ENCODE measurements around the gene THG1L. TPM values are rescaled to one million over a fixed set of nuclear protein-coding genes. Genes with fewer than 3 reads are reported as not detected.

The THG1L gene
- total and polyA plus RNA-seq, 2 of the 13 experiments (the other 11 are each of a cell fraction or from before 2014, with no cell fraction given) = 16.6 to 17.2 TPM

DNA sequence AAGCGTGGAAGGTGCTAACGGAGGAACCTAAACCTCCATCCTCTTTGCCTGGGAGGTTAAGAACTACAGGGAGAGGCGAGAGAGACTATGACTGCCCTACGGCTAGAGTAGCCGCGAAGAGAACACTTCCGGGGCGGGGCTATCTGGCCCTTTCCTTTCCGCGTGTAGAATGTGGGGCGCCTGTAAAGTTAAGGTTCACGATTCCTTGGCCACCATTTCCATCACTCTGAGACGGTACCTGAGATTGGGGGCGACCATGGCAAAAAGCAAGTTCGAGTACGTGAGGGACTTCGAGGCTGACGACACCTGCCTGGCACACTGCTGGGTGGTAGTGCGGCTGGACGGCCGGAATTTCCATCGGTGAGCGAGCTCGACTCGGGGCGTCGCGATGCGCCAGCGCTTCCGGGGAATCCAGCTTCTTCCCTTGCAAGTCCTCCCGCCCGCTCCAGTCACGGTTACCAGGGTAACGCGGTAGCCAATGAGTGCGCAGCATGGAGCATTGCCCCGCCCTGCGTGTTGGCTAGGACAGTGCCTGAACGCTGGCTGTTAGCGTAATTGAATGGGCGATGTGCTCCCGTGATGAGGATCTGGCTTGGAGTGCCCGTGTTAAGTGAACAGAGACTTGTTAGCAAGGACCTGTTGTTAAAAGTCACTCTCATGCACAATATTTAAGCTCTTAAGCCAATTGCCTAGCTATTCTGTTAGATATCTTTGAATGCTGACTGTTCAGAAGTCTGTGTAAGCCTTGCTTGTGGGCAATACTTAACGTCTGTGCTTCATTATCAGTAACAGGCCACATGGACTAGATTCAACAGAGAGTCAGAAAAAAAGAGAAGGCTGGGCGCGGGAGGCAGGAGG lies at the start of gene THG1L (continued):
- TF ChIP-seq, protein P1, sequence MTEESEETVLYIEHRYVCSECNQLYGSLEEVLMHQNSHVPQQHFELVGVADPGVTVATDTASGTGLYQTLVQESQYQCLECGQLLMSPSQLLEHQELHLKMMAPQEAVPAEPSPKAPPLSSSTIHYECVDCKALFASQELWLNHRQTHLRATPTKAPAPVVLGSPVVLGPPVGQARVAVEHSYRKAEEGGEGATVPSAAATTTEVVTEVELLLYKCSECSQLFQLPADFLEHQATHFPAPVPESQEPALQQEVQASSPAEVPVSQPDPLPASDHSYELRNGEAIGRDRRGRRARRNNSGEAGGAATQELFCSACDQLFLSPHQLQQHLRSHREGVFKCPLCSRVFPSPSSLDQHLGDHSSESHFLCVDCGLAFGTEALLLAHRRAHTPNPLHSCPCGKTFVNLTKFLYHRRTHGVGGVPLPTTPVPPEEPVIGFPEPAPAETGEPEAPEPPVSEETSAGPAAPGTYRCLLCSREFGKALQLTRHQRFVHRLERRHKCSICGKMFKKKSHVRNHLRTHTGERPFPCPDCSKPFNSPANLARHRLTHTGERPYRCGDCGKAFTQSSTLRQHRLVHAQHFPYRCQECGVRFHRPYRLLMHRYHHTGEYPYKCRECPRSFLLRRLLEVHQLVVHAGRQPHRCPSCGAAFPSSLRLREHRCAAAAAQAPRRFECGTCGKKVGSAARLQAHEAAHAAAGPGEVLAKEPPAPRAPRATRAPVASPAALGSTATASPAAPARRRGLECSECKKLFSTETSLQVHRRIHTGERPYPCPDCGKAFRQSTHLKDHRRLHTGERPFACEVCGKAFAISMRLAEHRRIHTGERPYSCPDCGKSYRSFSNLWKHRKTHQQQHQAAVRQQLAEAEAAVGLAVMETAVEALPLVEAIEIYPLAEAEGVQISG (CRISPR knock-in tag; IDR thresholded peaks at IDR 0.05) = peak; percentile 99
- 0 out of 2 replicates have a peak, but pooled peaks have one; percentile 27 for TF ChIP-seq ZNF557 (CRISPR knock-in tag; IDR thresholded peaks at IDR 0.05)
- no peak for TF ChIP-seq SIN3B (IDR thresholded peaks at IDR 0.05; ENCODE audit: low read length)
- TF ChIP-seq, protein P2, sequence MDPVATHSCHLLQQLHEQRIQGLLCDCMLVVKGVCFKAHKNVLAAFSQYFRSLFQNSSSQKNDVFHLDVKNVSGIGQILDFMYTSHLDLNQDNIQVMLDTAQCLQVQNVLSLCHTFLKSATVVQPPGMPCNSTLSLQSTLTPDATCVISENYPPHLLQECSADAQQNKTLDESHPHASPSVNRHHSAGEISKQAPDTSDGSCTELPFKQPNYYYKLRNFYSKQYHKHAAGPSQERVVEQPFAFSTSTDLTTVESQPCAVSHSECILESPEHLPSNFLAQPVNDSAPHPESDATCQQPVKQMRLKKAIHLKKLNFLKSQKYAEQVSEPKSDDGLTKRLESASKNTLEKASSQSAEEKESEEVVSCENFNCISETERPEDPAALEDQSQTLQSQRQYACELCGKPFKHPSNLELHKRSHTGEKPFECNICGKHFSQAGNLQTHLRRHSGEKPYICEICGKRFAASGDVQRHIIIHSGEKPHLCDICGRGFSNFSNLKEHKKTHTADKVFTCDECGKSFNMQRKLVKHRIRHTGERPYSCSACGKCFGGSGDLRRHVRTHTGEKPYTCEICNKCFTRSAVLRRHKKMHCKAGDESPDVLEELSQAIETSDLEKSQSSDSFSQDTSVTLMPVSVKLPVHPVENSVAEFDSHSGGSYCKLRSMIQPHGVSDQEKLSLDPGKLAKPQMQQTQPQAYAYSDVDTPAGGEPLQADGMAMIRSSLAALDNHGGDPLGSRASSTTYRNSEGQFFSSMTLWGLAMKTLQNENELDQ (CRISPR knock-in tag; IDR thresholded peaks at IDR 0.05; ENCODE audit: borderline replicate concordance) = no peak
- TF ChIP-seq ZNF619 (CRISPR knock-in tag; IDR thresholded peaks at IDR 0.05) = peak; percentile 96
- TF ChIP-seq ERF (CRISPR knock-in tag; IDR thresholded peaks at IDR 0.05) = peak; percentile 53; the same call in 1 of the 2 replicates
- TF ChIP-seq SNAI1 (CRISPR knock-in tag; IDR thresholded peaks at IDR 0.05; ENCODE audit: borderline replicate concordance) = peak; percentile 56; the same call in 1 of the 2 replicates
- peak; percentile 90 for TF ChIP-seq SIN3A (IDR thresholded peaks at IDR 0.05; ENCODE audit: borderline replicate concordance, low read depth, low read length)
- peak; percentile 43; the same call in 1 of the 2 replicates for TF ChIP-seq HCFC1 (IDR thresholded peaks at IDR 0.05; ENCODE audit: low read depth, low read length)
- TF ChIP-seq ZBTB43 (CRISPR knock-in tag; conservative IDR thresholded peaks at IDR 0.05) = peak; percentile 53; the same call in 1 of the 2 replicates
- TF ChIP-seq ZNF563 (CRISPR knock-in tag; IDR thresholded peaks at IDR 0.05) = peak; percentile 75; the same call in 1 of the 2 replicates
- TF ChIP-seq TOPORS (CRISPR knock-in tag; IDR thresholded peaks at IDR 0.05) = 0 out of 2 replicates have a peak, but pooled peaks have one; percentile 81
- no peak for TF ChIP-seq MTF1 (CRISPR knock-in tag; IDR thresholded peaks at IDR 0.05)
- TF ChIP-seq DMAP1 (CRISPR knock-in tag; IDR thresholded peaks at IDR 0.05) = peak; percentile 97
- TF ChIP-seq ZNF644 (CRISPR knock-in tag; IDR thresholded peaks at IDR 0.05; ENCODE audit: low read depth) = no peak
- TF ChIP-seq ZNF776 (CRISPR knock-in tag; IDR thresholded peaks at IDR 0.05) = 0 out of 2 replicates have a peak, but pooled peaks have one; percentile 46
- no peak for TF ChIP-seq NCOA5 (CRISPR knock-in tag; IDR thresholded peaks at IDR 0.05)
- 0 out of 2 replicates have a peak, but pooled peaks have one; percentile 47 for TF ChIP-seq HOXA9 (CRISPR knock-in tag; IDR thresholded peaks at IDR 0.05; ENCODE audit: borderline replicate concordance)
- TF ChIP-seq ZFP90 (CRISPR knock-in tag; IDR thresholded peaks at IDR 0.05; ENCODE audit: borderline replicate concordance) = peak; percentile 86
- peak; percentile 72; the same call in 1 of the 2 replicates for TF ChIP-seq MEF2D (CRISPR knock-in tag; IDR thresholded peaks at IDR 0.05)
- no peak for TF ChIP-seq AGO2 (optimal IDR thresholded peaks at IDR 0.05; ENCODE audit: low read depth, low read length)
- peak; percentile 46; the same call in 1 of the 2 replicates for TF ChIP-seq RBAK (CRISPR knock-in tag; IDR thresholded peaks at IDR 0.05)
- no peak for TF ChIP-seq HES4 (CRISPR knock-in tag; IDR thresholded peaks at IDR 0.05; ENCODE audit: borderline replicate concordance)
- no peak; the same call in 1 of the 2 replicates for TF ChIP-seq HDAC2 (CRISPR knock-in tag; IDR thresholded peaks at IDR 0.05)

All from HepG2 (cell line).